Activated T-cell treated with anti-CD3 and anti-CD28 coated beads, Interleukin-2, amount 50 U/mL, for 48 hours (primary cell): ENCODE data around the gene VWC2.
"Not testable (repeated sequence)": the region's sequence is repeated elsewhere in the genome, so short reads cannot be mapped to it uniquely, and the experiment has no call there.

Source experiments
- DNase-seq, 2 experiments: peaks; one replicate each; pipeline ENCODE4 v3.0.0-alpha.2; 2020

Gene VWC2

DNA sequence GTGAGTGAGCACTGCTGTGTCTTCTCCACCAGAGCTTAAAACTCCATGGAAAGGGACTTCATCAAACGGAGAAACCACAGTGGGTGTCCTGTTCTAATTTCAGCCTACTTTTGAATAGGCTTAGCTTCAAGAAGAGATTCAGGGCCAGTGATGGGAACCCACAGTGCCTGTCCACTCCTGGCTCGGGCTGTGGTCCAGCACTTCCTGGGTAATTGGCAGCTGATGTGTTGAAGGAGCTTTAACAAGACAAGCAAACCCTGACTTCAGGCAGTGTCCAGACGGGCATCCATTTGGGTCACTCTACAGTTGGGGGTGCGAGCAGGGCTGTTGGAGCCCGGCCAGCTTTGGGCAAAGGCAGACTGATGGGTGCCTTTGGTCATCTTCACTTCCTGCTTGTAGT lies 14.5 kb downstream of the VWC2 start:
- no peak for DNase-seq

DNA sequence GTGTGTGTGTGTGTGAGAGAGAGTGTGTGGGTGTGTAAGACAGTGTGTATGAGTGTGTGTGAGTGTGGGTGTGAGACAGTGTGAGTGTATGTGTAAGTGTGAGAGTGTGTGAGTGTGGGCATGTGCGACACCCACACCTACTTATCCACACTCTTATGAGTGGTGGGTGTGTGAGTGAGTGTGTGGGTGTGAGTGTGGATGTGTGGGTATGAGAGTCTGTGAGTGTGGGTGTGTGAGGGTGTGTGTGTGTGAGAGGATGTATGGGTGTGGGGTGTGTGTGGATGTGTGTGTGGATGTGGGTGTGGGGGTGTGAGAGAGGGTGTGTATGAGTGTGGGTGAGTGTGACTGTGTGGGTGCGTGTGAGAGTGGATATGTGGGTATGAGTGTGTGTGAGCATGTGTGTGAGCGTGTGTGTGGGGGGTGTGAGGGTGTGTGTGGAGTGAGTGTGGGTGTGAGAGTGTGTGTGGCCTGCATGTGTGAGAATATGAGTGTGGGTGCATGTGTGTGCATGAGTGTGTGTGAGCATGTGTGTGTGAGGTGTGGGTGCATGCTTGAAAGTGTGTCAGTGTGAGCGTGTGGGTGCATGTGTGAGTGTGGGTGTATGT lies 15.1 kb downstream of the VWC2 start:
- no peak for DNase-seq

DNA sequence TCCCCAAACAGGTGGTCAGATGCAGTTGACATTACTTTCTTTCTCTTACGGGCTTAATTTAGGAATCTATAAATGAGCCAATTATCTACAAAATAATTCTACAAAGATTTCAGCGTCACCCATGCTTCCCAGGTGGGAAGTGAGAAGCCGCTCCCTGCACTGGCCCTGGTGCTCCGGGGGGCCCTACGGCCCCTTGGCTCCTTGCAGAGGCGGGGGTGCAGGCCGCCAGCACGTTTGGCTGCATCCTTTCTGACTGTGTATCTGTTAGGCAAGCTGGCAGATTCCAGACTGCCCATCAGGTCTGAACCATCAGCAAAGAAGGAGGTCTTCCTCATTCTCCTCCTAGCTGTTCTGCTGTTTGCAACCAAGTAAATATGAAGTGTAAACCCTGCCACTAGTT lies 16.3 kb downstream of the VWC2 start:
- no peak for DNase-seq

DNA sequence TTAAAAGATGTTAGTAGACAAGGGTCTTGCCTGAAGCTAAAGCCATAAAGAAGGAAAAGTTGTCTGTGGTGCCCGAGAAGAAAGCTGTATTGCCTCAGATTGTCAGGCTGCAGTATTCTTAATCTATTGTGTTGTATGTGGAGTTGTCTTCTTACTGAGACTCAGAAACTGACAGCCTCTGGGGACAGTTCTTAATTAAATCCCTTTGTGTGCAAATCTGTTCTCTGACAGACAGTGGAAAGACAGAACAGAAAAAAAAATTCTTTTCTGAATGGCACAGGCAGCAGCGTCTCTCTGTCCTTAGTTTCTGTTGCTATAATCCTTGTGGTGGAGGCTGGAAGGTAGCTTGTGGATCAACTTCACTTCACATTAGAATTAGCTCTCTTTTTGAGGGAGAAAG lies 16.8 kb downstream of the VWC2 start:
- no peak for DNase-seq

DNA sequence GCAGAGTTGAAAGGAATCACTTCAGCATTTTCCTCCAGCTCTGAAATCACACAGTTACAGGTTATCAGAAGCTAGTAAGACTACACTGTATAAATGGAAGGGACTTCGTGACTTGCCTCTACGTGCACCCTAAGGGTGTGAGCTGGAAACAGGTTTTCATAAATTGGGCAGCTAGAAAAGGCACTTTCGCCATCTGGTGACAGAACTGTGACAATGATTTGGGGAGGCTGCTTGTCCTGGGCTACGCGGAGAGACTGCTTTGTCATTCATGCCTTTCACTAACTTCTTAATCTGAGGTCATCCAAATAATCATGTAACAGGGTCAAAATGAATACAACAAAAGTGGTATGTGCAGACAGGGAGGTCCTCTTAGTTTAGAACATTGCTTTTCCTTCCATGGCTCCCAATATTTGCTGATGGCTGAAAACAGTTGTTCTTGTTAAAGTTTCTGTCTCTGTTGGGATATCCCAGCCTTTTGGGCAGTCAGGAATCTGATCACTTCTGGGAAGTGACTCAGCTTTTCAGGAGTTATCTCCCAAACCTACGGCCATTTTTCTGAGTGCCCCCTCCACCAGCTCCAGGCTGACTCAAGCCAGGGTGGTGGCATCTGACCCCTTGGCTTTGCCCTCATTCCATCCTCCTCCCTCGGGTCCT lies 17.8 kb downstream of the VWC2 start:
- DNase-seq: no peak

DNA sequence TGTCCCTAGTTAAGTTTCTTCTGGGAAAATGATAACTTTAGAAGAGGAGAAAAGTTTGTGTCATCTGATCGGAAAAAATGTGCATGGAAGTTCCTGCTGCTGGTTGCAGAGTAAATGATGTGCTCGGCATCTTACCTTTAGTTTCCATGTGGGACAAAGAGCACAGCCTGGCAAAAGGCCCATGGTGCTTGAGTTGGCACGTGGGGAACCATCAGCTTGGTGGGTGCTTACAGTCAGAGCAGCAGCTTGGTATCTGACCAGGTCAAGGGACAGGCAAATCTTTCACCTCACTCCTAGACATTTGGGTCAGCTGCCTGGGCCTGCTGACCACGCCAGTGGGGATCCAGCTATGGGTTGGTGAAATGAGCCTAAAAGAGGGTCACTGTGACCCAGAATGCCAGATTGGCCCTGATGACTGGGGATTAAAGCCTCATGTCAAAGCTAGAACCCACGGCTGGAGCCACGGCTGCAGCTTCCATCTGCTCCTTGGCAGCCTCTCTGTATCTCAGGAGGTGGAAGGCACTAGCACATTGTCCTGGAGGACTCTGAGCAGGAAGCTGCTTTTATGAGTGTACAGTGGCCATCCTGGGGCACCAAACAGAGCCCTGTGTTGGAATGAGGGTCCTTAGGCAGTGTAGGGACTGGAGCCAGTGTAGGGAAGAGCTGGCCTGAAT lies 24.7 kb downstream of the VWC2 start:
- DNase-seq: no peak

DNA sequence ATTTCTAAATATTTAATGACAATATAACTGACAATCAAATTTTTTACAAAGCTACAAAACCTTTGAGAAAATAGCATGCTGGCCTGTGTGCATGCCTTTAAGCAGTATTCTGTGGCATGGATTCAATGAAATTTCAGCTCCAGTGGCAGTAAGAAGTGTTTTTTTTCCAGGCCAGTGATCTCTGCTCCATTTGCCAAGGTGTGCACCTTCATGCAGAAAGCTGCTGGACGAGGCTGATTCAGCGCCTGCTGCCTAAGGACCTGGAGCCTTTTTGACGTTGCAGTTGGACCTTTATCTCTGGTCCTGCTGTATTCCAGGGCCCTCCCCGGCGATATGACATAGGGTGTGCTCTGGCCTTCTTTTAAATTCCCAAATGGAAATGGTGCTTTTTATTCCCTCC lies 26.6 kb downstream of the VWC2 start:
- DNase-seq: no peak

DNA sequence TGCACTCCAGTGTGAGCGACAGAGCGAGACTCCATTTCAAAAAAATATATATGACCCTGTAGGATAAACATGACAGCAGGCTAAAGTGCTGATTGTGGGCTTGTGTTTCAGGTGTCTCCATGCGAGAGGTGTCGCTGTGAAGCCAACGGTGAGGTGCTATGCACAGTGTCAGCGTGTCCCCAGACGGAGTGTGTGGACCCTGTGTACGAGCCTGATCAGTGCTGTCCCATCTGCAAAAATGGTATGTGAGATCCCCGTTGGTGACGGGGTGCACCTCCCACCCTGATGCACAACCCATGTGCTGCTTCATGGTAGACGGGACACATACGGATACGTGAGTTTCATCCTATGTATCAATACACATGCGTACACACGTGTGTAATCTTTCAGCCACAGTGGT lies 29.2 kb downstream of the VWC2 start:
- no peak for DNase-seq

DNA sequence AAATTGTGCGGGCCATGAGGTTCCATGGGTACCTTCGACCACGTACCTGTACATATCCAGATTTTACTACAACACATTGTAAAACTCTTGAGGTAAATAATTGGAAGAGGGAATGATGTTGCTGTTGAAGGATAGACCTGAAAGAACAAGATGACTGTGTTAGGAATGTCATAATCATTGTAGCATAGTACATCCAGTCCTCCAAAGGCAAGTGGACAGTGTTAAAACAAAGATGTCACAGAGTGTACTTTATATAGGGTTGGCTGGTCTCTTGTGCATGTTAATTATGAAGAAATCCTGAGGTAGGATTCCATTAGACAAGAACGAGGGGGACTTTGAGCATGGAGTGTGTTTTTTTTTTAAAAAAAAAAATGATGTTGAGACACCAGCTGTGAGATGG lies 30.4 kb downstream of the VWC2 start:
- DNase-seq: no peak

DNA sequence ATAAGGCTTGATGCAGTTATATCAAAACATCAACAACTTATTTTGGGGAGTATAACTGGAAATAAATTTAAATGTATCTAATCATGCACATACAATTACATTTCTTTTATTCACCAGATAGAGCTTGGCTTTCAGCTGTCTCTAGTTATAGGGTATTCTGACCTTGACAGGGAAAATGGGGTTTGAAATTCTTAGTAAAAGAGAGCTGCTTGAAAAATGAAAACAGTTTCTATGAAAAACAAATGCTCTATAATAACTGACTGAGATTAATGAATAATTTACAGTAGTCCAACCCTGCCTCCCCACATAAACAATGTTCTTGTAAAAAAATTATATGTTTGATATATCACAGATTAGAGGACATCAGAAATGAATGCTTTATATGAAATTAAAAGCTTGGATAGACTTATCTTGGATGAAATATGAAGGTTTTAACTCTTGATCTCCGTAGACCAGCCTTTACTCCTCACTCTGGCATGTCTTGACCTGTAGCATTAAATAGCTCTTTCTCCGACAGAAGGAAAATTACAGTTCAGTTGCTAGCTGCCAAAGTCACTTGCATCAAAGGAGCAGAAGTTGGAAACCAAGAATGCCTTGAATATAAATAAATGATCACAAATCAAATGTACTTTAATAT lies 32.1 kb downstream of the VWC2 start:
- no peak for DNase-seq

DNA sequence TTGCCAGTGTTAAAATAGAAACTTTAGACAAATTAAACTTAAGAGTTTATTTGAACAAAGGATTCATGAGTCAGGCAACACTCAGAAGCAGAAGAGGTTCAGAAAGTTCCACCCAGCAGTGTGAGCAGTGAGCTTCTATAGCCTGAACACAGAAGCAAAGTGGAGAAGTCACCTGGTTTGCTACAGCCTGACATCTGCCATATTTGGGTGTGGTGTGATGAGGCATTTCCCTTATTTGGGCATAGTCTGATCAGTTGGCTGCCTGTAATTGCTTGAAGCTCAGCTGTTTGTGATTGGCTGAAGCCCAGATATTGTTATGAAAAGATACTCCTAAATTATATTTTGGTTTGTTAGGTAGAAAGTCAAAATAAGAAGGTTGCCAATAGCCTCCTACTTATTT lies 39.1 kb downstream of the VWC2 start:
- DNase-seq: no peak

DNA sequence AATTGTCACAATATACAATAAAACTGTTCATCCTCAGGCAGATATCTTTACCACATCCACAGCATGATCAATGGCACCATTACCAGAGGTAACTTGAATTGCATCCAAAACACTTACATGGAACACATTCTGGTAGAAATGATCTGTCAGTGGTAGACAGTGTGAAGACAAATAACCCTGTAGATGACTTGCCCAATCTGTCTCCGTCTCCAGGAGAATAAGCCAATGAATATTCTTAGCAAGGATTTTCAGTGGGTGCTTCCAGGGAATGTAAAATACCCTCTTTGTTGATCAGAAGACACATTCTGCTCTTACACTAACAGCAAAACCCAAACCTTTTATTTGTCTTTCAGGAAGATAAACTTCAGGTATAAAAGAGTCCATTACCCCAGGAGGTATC lies 43.8 kb downstream of the VWC2 start:
- DNase-seq: no peak

DNA sequence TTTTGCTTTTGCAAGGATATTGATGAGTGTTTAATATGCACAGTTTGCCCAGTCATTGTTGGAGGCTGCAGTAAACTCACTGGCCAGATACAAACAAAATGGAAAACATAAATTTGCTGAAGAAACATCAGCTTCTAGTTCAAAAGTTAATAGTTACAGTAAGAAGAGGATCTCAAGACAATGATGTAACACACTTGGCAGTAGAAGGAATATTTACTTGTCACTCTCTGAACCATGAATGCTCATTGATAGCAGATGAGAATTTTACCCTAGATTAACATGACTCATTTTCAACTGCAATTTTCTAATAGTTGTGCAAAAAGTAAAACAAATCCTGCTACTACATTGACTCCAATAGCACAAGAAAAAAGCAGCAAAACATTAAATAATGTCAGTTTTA lies 47.7 kb downstream of the VWC2 start:
- no peak for DNase-seq

DNA sequence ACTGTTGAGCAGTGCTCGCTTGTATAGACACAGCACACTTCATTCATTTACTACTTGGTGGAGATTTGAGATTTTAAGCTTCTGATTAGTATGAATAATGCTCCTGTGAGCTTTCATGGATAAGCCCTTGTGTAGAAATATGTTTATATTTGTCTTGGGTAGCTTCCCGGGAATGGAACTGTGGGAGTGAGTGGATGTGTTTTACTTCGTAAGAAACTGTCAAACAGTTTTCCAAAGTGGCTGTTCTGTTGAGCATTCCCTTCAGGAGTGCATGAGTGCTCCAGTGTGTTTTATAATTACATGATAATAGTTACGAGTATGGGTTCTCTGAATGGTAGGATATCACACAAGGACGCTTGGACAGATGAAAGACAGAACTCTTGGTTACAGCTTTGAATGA lies 49.4 kb downstream of the VWC2 start:
- DNase-seq: no peak

DNA sequence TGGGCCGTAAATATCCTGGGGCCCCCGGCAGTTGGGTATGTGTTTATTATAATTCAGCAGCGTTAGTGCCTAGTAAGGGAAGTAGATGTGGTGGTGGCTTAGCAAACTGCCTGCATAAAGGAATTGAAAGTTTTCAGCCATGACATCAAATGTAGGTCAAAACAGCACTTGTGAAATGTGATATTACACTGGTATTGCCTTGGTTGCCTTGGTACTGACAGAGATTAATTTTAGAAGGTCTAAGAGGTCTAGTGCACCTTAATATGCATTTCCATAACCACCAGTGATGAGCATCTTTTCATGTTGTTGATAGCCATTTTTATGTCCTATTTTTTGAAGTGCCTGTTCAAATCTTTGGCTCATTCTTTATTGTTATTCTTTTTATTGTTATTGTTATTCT lies 50.1 kb downstream of the VWC2 start:
- no peak for DNase-seq

DNA sequence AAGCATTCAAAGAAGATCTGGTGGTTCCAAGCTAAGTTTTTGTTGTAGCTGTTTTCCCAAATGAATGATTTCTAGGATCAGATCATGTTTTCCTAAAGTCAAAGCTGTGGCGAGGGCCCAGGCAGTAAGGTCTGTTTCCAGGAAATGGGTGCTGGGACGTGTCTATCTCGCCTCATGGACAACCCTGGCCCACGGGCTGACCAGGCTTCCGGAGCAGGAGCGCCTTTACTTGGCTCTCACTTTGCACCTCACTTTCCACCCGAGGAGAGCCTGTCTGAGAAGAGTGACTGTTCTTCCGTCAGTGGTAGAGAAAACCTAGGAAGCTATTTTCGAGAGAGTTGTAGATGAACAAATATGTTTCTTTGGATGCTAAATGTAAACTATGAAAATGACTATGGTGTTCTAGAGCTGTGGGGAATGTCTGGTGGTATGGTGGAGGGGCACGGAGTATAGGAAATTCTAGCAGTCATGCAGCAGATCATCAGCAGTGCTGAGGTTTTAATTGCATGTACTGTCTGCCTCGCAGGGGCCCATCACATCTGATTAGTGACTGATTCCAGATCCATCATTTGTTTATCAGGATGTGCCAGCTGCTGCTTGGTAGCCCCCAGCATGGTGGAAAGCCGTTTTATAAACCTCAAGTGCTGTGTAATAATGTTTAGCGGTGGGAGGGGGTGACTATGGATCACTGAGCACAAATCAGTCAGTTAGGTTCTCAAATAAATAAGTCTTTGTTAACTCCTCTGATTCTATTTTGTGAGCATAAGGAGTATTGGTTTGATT lies 66.6 kb downstream of the VWC2 start:
- DNase-seq: no peak

DNA sequence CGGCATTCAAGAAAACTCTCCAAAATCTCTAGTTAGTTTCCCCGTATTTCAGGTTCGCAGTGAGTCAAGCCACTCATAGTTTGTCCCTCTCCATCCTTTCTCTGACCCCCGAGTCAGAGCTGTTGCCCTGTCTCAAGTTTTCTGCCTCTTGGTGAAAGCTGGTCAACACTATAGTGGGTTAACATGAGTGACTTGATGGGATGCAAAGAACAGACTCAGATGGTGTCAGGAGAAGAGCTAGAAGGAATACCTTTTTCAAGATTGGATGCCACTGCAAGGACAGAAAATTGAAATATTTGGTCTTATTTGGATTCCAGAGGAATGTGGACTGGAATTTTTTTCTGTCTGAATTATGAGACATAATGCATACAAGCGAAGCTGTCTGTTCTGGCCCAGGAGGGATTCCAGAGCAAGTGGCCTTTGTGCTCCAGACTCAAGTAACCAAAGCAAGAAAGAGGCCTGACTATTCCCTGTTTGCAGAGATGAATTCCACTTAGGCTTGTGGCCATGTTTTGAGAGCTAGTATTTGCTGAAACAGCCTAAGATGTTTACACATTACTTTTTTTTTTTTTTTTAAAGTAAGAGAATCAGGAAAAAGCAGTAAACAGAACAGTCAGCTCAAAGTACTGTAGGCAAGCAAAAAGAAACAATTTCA lies 67.4 kb downstream of the VWC2 start:
- no peak for DNase-seq

DNA sequence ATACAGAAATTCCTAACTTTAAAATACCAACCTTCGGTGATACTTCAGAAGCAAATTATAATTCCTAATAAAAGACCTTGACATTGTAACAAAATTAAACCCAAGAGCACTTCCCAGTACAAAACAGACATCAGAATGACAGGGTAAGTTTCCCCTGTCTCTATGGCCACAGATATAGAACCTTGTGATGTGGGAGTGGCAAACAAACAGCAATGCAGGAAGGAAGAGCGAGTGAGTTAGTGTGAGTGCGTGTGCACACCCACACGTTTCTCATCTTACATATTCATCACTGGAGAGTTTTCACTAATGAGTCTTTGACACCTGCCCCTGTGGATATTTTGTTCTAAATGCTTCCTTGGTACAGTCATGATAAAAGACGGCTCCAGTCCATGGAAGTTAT lies 72.2 kb downstream of the VWC2 start:
- DNase-seq: no peak

DNA sequence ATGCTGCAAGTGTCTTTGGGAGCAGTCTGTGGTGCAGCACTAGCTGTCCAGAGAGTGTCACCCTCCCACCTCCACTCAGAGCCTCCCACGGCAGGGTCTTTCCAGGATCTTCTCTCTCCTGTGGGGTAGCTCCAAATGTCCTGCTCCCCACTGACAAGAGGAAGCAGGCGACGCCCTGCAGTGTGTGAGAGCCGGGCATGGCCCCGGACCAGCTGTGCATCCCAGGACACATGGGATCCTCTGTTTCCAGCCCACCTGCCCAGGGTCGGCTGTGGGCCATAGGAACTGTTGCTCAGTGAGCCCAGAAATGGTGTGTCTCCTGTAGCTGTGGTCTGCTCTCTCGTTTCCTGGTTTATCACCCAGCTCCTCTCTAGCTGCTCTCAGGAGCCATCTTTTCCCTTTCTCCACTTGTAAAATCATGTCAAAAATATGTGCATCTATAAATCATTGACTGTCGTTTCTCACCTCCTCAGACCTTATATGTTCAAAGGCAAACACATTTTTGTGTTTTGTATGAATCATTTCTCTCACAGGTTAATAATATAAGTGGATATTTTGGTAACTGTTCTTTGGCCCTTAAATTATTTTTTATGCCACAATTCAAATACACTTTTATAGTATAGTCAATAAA lies 74.9 kb downstream of the VWC2 start:
- DNase-seq: no peak

DNA sequence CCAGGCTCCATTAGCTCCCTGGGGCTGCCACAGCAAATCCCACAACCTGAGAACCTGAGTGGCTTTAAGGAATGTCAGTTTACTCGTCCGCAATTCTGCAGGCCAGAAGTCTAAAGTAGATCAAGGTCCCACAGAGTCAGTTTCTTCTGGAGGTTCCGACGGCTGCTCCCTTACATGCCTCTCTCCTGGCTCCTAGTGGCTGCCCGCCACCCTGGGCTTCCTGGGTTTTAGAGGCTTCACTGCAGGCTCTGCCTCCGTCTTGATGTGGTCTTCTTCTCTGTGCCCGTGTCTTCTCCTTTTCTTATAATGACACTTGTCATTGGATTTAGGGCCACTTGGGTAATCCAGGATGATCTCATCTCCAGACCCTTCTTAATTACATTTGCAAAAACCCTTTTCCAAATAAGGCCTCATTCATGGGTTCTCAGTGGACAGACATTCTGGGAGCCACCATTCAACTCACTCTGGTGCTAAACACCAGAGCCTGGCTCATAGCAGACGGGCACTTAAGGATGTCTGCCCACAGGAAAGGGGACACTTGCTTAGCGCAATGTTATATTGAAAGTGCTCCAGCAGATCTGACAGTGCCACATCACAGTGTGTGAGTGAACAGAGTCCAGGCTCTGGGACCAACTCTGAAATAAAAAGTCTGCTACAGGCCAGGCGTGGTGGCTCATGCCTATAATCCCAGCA lies 77.6 kb downstream of the VWC2 start:
- DNase-seq: no peak

DNA sequence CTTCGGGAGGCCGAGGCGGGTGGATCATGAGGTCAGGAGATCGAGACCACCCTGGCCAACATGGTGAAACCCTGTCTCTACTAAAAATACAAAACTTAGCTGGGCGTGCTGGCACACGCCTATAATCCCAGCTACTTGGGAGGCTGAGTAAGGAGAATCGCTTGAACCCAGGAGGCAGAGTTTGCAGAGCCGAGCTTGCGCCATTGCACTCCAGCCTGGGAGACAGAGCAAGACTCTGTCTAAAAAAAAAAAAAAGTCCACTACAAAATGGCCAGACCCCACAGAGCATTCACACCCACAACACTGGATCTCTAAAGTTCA lies 78.1 kb downstream of the VWC2 start:
- not testable (repeated sequence) for DNase-seq
